Smooth muscle cell (in vitro differentiated cells): ENCODE measurements around the gene PRDM16. TPM values are rescaled to one million over a fixed set of nuclear protein-coding genes. Genes with fewer than 3 reads are reported as not detected.

Experiments used
- DNase-seq: peaks from one replicate; lab custom pipeline; 2025; ENCODE audit not compliant: unreplicated experiment; lab: John Stamatoyannopoulos, UW
- H2AFZ ChIP-seq: fragments of 200-600 bp; sonication (generic); 2 replicates; pipeline ENCODE4 v1.6.0; 2016; ENCODE audit warnings: antibody characterized with exemption, low read depth, mild to moderate bottlenecking
- H3F3A ChIP-seq: fragments of 200-600 bp; sonication (generic); 2 replicates; pipeline ENCODE4 v1.6.0; 2017; ENCODE audit warnings: antibody characterized with exemption, low read depth
- H3K27ac ChIP-seq: fragments of 200-600 bp; sonication (generic); 2 replicates; pipeline ENCODE4 v1.5.1; 2016; ENCODE audit warnings: low read depth, mild to moderate bottlenecking
- H3K27me3 ChIP-seq: fragments of 200-600 bp; sonication (generic); 2 replicates; pipeline ENCODE4 v1.6.1; 2016; ENCODE audit warnings: low read depth, mild to moderate bottlenecking
- H3K36me3 ChIP-seq: fragments of 200-600 bp; sonication (generic); 2 replicates; pipeline ENCODE4 v1.5.1; 2016; ENCODE audit warnings: low read depth
- H3K4me1 ChIP-seq: fragments of 200-600 bp; sonication (generic); 2 replicates; pipeline ENCODE4 v1.5.1; 2016; ENCODE audit warnings: low read depth
- H3K4me2 ChIP-seq: fragments of 200-600 bp; sonication (generic); 2 replicates; pipeline ENCODE4 v1.6.0; 2016; ENCODE audit warnings: mild to moderate bottlenecking
- H3K4me3 ChIP-seq: fragments of 200-600 bp; sonication (generic); 2 replicates; pipeline ENCODE4 v1.5.1; 2016; ENCODE audit warnings: mild to moderate bottlenecking
- H3K79me2 ChIP-seq: fragments of 200-600 bp; sonication (generic); 2 replicates; pipeline ENCODE4 v1.6.0; 2016; ENCODE audit warnings: low read depth, mild to moderate bottlenecking
- H3K9ac ChIP-seq: fragments of 200-600 bp; sonication (generic); 2 replicates; pipeline ENCODE4 v1.6.0; 2016; ENCODE audit warnings: low read depth
- H3K9me3 ChIP-seq: fragments of 200-600 bp; sonication (generic); replicated peaks from 2 replicates; pipeline ENCODE4 v1.5.1; 2016; ENCODE audit warnings: low read depth
- H4K20me1 ChIP-seq: fragments of 200-600 bp; sonication (generic); 2 replicates; pipeline ENCODE4 v1.6.0; 2016; ENCODE audit warnings: low read depth
- CTCF ChIP-seq: fragments of 200-600 bp; sonication (generic); IDR thresholded peaks from 2 replicates; pipeline ENCODE4 v1.5.1; 2017; ENCODE audit warnings: borderline replicate concordance, mild to moderate bottlenecking, antibody characterized with exemption; ENCODE audit not compliant: insufficient read depth, poor library complexity, severe bottlenecking
- WGBS: methylation state at CpG from one replicate; pipeline ENCODE4 v1.1.7; 2016; ENCODE audit warnings: low lambda C conversion rate; 5-methylcytosine and 5-hydroxymethylcytosine counted together
- polyA plus RNA-seq: library from polyadenylated mRNA; unstranded; fragments of >200 nt; fragmentation: Nextera tagmentation; extraction: Ambion mirVana; gene quantifications from 2 replicates; pipeline ENCODE4 v1.2.1, GENCODE V29; 2016
- total RNA-seq: library from RNA; depleted of rRNA; stranded (reverse); fragments of >200 nt; gene quantifications from 2 replicates; pipeline ENCODE4 v1.2.3, GENCODE V29; 2014

PRDM16 gene
- total and polyA plus RNA-seq, 2 experiments from 2014 or later: 0.72 to 1.3 TPM

- Histone ChIP-seq H3K27ac (no peak overlapping the region), H3K36me3 (no peaks in the 10 kb centered on the region), H3F3A (no peaks in the 10 kb centered on the region), H2AFZ (no peak overlapping the region), H3K9ac (no peak overlapping the region), H4K20me1 (no peaks in the 10 kb centered on the region), H3K9me3 (no peaks in the 10 kb centered on the region), H3K79me2 (no peaks in the 10 kb centered on the region), H3K27me3 (no peaks in the 10 kb centered on the region), H3K4me2 (no peak overlapping the region), H3K4me1 (peaks cover 3% of the 10 kb centered on the region), H3K4me3 (no peak overlapping the region)
- 80% methylated on average over 32 of the region's 32 CpGs for WGBS
- no peak for TF ChIP-seq CTCF
- no peak for DNase-seq
Measured at GRCh38 chr1:3190256-3191041, 121.4 kb downstream of the PRDM16 start.

GRCh38 chr1:3192361-3192760 is 123.4 kb downstream of the PRDM16 start:
- no peaks in the 10 kb centered on the region for H3K27me3 ChIP-seq
- no peak for DNase-seq
- H3K9ac ChIP-seq: no peak overlapping the region
- no peaks in the 10 kb centered on the region for H3K36me3 ChIP-seq
- H3K79me2 ChIP-seq: no peaks in the 10 kb centered on the region
- H3K27ac ChIP-seq: no peak overlapping the region
- H3K4me1 ChIP-seq: peaks cover 3% of the 10 kb centered on the region
- no peak overlapping the region for H3K4me3 ChIP-seq
- no peaks in the 10 kb centered on the region for H3K9me3 ChIP-seq
- 93% methylated on average over 6 of the region's 6 CpGs for WGBS
- no peak overlapping the region for H2AFZ ChIP-seq
- H3K4me2 ChIP-seq: no peak overlapping the region
- TF ChIP-seq CTCF: no peak
- H4K20me1 ChIP-seq: no peaks in the 10 kb centered on the region
- H3F3A ChIP-seq: no peaks in the 10 kb centered on the region

DNA sequence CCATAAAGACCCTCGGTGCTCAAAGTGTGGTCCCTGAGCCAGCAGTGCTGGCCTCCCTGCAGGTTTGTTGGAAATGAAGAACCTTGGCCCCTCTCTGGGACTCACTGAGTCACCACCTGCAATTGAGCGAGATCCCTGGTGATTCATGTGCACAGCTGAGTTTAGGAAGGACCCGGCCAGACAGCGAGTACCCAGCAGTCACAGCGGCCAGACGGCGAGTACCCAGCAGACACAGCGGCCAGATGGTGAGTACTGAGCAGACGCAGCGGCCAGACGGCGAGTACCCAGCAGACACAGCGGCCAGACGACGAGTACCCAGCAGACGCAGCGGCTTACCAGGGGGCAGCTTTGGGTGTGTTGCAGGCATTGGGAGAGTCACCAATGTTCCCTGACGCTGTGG is 123.8 kb downstream of the PRDM16 start:
- no peak for DNase-seq
- H3K9me3 ChIP-seq: no peaks in the 10 kb centered on the region
- no peak overlapping the region for H3K4me3 ChIP-seq

More for the DNA sequence above, 123.8 kb downstream of the PRDM16 start:
- Histone ChIP-seq H4K20me1 (no peaks in the 10 kb centered on the region), H3K27ac (no peak overlapping the region), H2AFZ (no peak overlapping the region), H3K79me2 (no peaks in the 10 kb centered on the region), H3K4me2 (no peak overlapping the region), H3K9ac (no peak overlapping the region), H3K27me3 (no peaks in the 10 kb centered on the region), H3F3A (no peaks in the 10 kb centered on the region), H3K36me3 (no peaks in the 10 kb centered on the region), H3K4me1 (peaks cover 3% of the 10 kb centered on the region)
- 95% methylated on average over 18 of the region's 18 CpGs for WGBS
- no peak for TF ChIP-seq CTCF
